ACC112 (cell line): Measurements from ENCODE around the gene MED4.

ENCODE experiments used
- H2AFZ ChIP-seq: fragments of 200-600 bp; sonication (generic); one replicate; pipeline ENCODE4 v1.6.0; 2017; ENCODE audit warnings: antibody characterized with exemption, low read length; ENCODE audit not compliant: unreplicated experiment
- H3K27ac ChIP-seq: fragments of 200-600 bp; sonication (generic); 2 replicates; pipeline ENCODE4 v1.5.1; 2014; ENCODE audit warnings: low read depth, mild to moderate bottlenecking, antibody characterized with exemption, low read length, moderate library complexity
- H3K27me3 ChIP-seq: fragments of 200-600 bp; sonication (generic); 2 replicates; pipeline ENCODE4 v1.6.1; 2014; ENCODE audit warnings: mild to moderate bottlenecking, antibody characterized with exemption, low read length, moderate library complexity, mixed read lengths; ENCODE audit not compliant: insufficient read depth
- H3K36me3 ChIP-seq: fragments of 200-600 bp; sonication (generic); 2 replicates; pipeline ENCODE4 v1.6.1; 2016; ENCODE audit warnings: mild to moderate bottlenecking, antibody characterized with exemption, low read length, moderate library complexity, mixed read lengths; ENCODE audit not compliant: insufficient read depth
- H3K4me1 ChIP-seq: fragments of 200-600 bp; sonication (generic); one replicate; pipeline ENCODE4 v1.6.1; 2016; ENCODE audit warnings: low read length, mixed read lengths; ENCODE audit not compliant: insufficient read depth, unreplicated experiment, control insufficient read depth
- H3K4me3 ChIP-seq: fragments of 200-600 bp; sonication (generic); 2 replicates; pipeline ENCODE4 v1.5.1; 2014; ENCODE audit warnings: mild to moderate bottlenecking, low read depth, low read length
- H3K79me2 ChIP-seq: fragments of 200-600 bp; sonication (generic); one replicate; pipeline ENCODE4 v1.6.0; 2016; ENCODE audit warnings: low read length; ENCODE audit not compliant: control insufficient read depth, unreplicated experiment, insufficient read depth

The MED4 gene

GRCh38 chr13:48094781-48095502 lies at the start of gene MED4:
MED4 (minus strand) TSS chr13:48095104; CDS start chr13:48095078, 26 bp downstream.
- peaks cover 48% of the 10 kb centered on the region for H3K79me2 ChIP-seq
- H3K27me3 ChIP-seq, result no peaks in the 10 kb centered on the region
- peaks cover 8% of the 10 kb centered on the region for H3K4me1 ChIP-seq
- H3K27ac ChIP-seq, result peak within 1 kb of the TSS; percentile 22; the same call in 1 of the 2 replicates
- peak within 1 kb of the TSS; percentile 77 for H2AFZ ChIP-seq
- peak within 1 kb of the TSS; percentile 97 for H3K4me3 ChIP-seq
- no peaks in the 10 kb centered on the region for H3K36me3 ChIP-seq

- Histone ChIP-seq H2AFZ (no peak overlapping the region), H3K27ac (no peak overlapping the region), H3K4me1 (peaks cover 4% of the 10 kb centered on the region), H3K79me2 (no peaks in the 10 kb centered on the region), H3K36me3 (no peaks in the 10 kb centered on the region), H3K4me3 (no peak overlapping the region), H3K27me3 (no peaks in the 10 kb centered on the region)
Measured at GRCh38 chr13:48144413-48145035, 49.6 kb upstream of the MED4 start.

GRCh38 chr13:48142436-48142835 lies 47.5 kb upstream of the MED4 start:
- Histone ChIP-seq H3K79me2 (no peaks in the 10 kb centered on the region), H2AFZ (no peak overlapping the region), H3K4me1 (peaks cover 4% of the 10 kb centered on the region), H3K4me3 (no peak overlapping the region), H3K27me3 (no peaks in the 10 kb centered on the region), H3K36me3 (no peaks in the 10 kb centered on the region), H3K27ac (no peak overlapping the region)

GRCh38 chr13:48138270-48138669 lies 43.4 kb upstream of the MED4 start:
- Histone ChIP-seq H3K4me1 (no peaks in the 10 kb centered on the region), H3K4me3 (no peak overlapping the region), H3K27ac (no peak overlapping the region), H3K36me3 (no peaks in the 10 kb centered on the region), H2AFZ (no peak overlapping the region), H3K27me3 (no peaks in the 10 kb centered on the region), H3K79me2 (no peaks in the 10 kb centered on the region)

- no peaks in the 10 kb centered on the region for H3K27me3 ChIP-seq
- H3K36me3 ChIP-seq, result no peaks in the 10 kb centered on the region
- H3K4me1 ChIP-seq, result no peaks in the 10 kb centered on the region
- H3K4me3 ChIP-seq, result no peak overlapping the region
- no peak overlapping the region for H2AFZ ChIP-seq
- H3K27ac ChIP-seq, result no peak overlapping the region
- H3K79me2 ChIP-seq, result no peaks in the 10 kb centered on the region
Measured at GRCh38 chr13:48132961-48133360, 38.1 kb upstream of the MED4 start.

- Histone ChIP-seq H3K27ac (no peak overlapping the region), H3K4me3 (no peak overlapping the region), H3K4me1 (peaks cover 5% of the 10 kb centered on the region), H3K79me2 (no peaks in the 10 kb centered on the region), H3K36me3 (no peaks in the 10 kb centered on the region), H2AFZ (no peak overlapping the region), H3K27me3 (no peaks in the 10 kb centered on the region)
Measured at GRCh38 chr13:48131533-48131932, 36.6 kb upstream of the MED4 start.

- H3K4me1 ChIP-seq, result peaks cover 5% of the 10 kb centered on the region
- peak overlapping the region; percentile 76 for H2AFZ ChIP-seq
- H3K36me3 ChIP-seq, result no peaks in the 10 kb centered on the region
- no peak overlapping the region for H3K4me3 ChIP-seq
- no peak overlapping the region for H3K27ac ChIP-seq
- H3K27me3 ChIP-seq, result no peaks in the 10 kb centered on the region
- H3K79me2 ChIP-seq, result no peaks in the 10 kb centered on the region
Measured at GRCh38 chr13:48126944-48127830, 32.3 kb upstream of the MED4 start.

GRCh38 chr13:48125794-48126228 lies 30.9 kb upstream of the MED4 start:
- Histone ChIP-seq H3K4me1 (peaks cover 5% of the 10 kb centered on the region), H3K4me3 (peak overlapping the region; percentile 56), H2AFZ (peak overlapping the region; percentile 70), H3K79me2 (no peaks in the 10 kb centered on the region), H3K27ac (peak overlapping the region; percentile 37), H3K27me3 (no peaks in the 10 kb centered on the region), H3K36me3 (no peaks in the 10 kb centered on the region)

- Histone ChIP-seq H2AFZ (no peak overlapping the region), H3K27ac (no peak overlapping the region), H3K36me3 (no peaks in the 10 kb centered on the region), H3K4me1 (peaks cover 5% of the 10 kb centered on the region), H3K27me3 (no peaks in the 10 kb centered on the region), H3K79me2 (no peaks in the 10 kb centered on the region), H3K4me3 (no peak overlapping the region)
Measured at GRCh38 chr13:48123812-48124211, 28.9 kb upstream of the MED4 start.

- no peaks in the 10 kb centered on the region for H3K27me3 ChIP-seq
- no peaks in the 10 kb centered on the region for H3K4me1 ChIP-seq
- H2AFZ ChIP-seq, result no peak overlapping the region
- H3K4me3 ChIP-seq, result no peak overlapping the region
- no peaks in the 10 kb centered on the region for H3K36me3 ChIP-seq
- H3K27ac ChIP-seq, result no peak overlapping the region
- no peaks in the 10 kb centered on the region for H3K79me2 ChIP-seq
Measured at GRCh38 chr13:48121733-48122132, 26.8 kb upstream of the MED4 start.
